A549 (cell line): ENCODE measurements around the gene LRRC14B. TPM values are rescaled to one million over a fixed set of nuclear protein-coding genes. Genes with fewer than 3 reads are reported as not detected.

Experiments used
- ATAC-seq, 2 experiments: fragments of 200-7000 bp in 1 of 2; fragments of >200 bp in 1 of 2; cut with Nextera tagmentation in 1 of 2; cut with Tn5 transposase in 1 of 2; 3 replicates each; pipeline versions ENCODE4 v1.8.0 to v1.9.1; 2018 to 2020; ENCODE audit warnings: mild to moderate bottlenecking in 1 of 2, moderate library complexity in 1 of 2
- CTCF ChIA-PET: fragments of 300-600 bp; sonication (Branson Sonifier 250); formaldehyde crosslinking; extraction: SDS; loops from one replicate; lab custom pipeline; 2021; ENCODE audit warnings: antibody characterized with exemption, inconsistent platforms; lab: Yijun Ruan, JAX
- POLR2A ChIA-PET: fragments of 350-600 bp; formaldehyde crosslinking; extraction: SDS; loops from one replicate; lab custom pipeline; 2021; ENCODE audit warnings: antibody characterized with exemption, inconsistent platforms; lab: Yijun Ruan, JAX
- DNase-seq, 2 experiments: peaks; one replicate each; pipeline versions ENCODE4 v3.0.0 to v3.0.0-alpha.2; 2011 to 2016; ENCODE audit warnings: low read depth in 1 of 2, low spot score in 1 of 2
- FAIRE-seq: peaks from 2 replicates; lab custom pipeline; 2011; peaks lifted over from hg19 to GRCh38; lab: Jason Lieb, UNC
- H3K27ac ChIP-seq, 2 experiments: fragments of >200 bp; sonication (Bioruptor Twin); formaldehyde crosslinking; 3 replicates each; pipeline ENCODE4 v1.5.1; 2016 to 2017
- H3K4me1 ChIP-seq: fragments of >200 bp; sonication (Bioruptor Twin); formaldehyde crosslinking; 3 replicates; pipeline ENCODE4 v1.6.1; 2016
- H3K4me2 ChIP-seq: fragments of >200 bp; sonication (Bioruptor Twin); formaldehyde crosslinking; 3 replicates; pipeline ENCODE4 v1.6.1; 2016
- H3K4me3 ChIP-seq: fragments of >200 bp; sonication (Bioruptor Twin); formaldehyde crosslinking; 3 replicates; pipeline ENCODE4 v1.5.1; 2016
- H3K9me3 ChIP-seq: fragments of >200 bp; sonication (Bioruptor Twin); formaldehyde crosslinking; 3 replicates; pipeline ENCODE4 v1.6.1; 2016
- ATOH8 ChIP-seq: fragments of 250-450 bp; sonication (Bioruptor Pico); IDR thresholded peaks from 2 replicates; pipeline ENCODE4 v1.5.0; 2020; ENCODE audit warnings: low read depth, mild to moderate bottlenecking, moderate library complexity
- BHLHE40 ChIP-seq: IDR thresholded peaks from 2 replicates; pipeline ENCODE4 v1.6.1; 2012; ENCODE audit warnings: low read depth, low read length, inconsistent platforms
- CBX2 ChIP-seq: fragments of 200-600 bp; sonication (generic); IDR thresholded peaks from 2 replicates; pipeline ENCODE4 v1.6.1; 2016; ENCODE audit warnings: low read depth, mild to moderate bottlenecking, borderline replicate concordance
- CEBPB ChIP-seq, 2 experiments: fragments of >200 bp in 1 of 2; sonication (Bioruptor Twin) in 1 of 2; formaldehyde crosslinking in 1 of 2; IDR thresholded peaks; 2 replicates each; pipeline ENCODE4 v1.6.1; 2012 to 2016
- CHD4 ChIP-seq: fragments of 200-600 bp; sonication (generic); IDR thresholded peaks from 2 replicates; pipeline ENCODE4 v1.6.1; 2016; ENCODE audit warnings: antibody characterized with exemption, mild to moderate bottlenecking, borderline replicate concordance
- ELK1 ChIP-seq: fragments of 150-350 bp; IDR thresholded peaks from 2 replicates; pipeline ENCODE4 v1.6.1; 2014; ENCODE audit warnings: low read depth, mild to moderate bottlenecking, low read length
- FOSL2 ChIP-seq, 2 experiments: fragments of 450-650 bp in 1 of 2; fragments of >200 bp in 1 of 2; sonication (Bioruptor Twin) in 1 of 2; formaldehyde crosslinking; IDR thresholded peaks; 2 replicates each; pipeline versions ENCODE4 v1.5.0 to v1.6.1; 2016 to 2020; ENCODE audit warnings: mild to moderate bottlenecking in 1 of 2, moderate library complexity in 1 of 2
- HES2 ChIP-seq: fragments of >200 bp; sonication (Bioruptor Twin); formaldehyde crosslinking; IDR thresholded peaks from 2 replicates; pipeline ENCODE4 v1.6.1; 2016
- HMGXB4 ChIP-seq: fragments of 250-450 bp; sonication (Bioruptor Pico); IDR thresholded peaks from 2 replicates; pipeline ENCODE4 v1.5.0; 2021; ENCODE audit warnings: mild to moderate bottlenecking, moderate library complexity, borderline replicate concordance
- HOXB5 ChIP-seq: fragments of 250-450 bp; sonication (Bioruptor Pico); IDR thresholded peaks from 2 replicates; pipeline ENCODE4 v1.5.0; 2020; ENCODE audit warnings: mild to moderate bottlenecking, moderate library complexity
- MYC ChIP-seq: IDR thresholded peaks from 2 replicates; pipeline ENCODE4 v1.6.1; 2012; ENCODE audit warnings: mild to moderate bottlenecking, inconsistent platforms, low read length, improper control_type of control experiment, borderline replicate concordance
- POLR2AphosphoS2 ChIP-seq: conservative IDR thresholded peaks from 2 replicates; pipeline ENCODE4 v1.6.1; 2012; ENCODE audit warnings: low read length, improper control_type of control experiment, inconsistent platforms
- RAD21 ChIP-seq, 2 experiments: fragments of >200 bp in 1 of 2; sonication (Bioruptor Twin) in 1 of 2; formaldehyde crosslinking in 1 of 2; IDR thresholded peaks in 1 of 2; conservative IDR thresholded peaks in 1 of 2; 2 replicates in 1 of 2; 3 replicates in 1 of 2; pipeline ENCODE4 v1.6.1; 2012 to 2018; ENCODE audit warnings: inconsistent platforms in 1 of 2
- RARB ChIP-seq: fragments of 250-450 bp; sonication (Bioruptor Pico); IDR thresholded peaks from 2 replicates; pipeline ENCODE4 v1.8.0; 2021; ENCODE audit warnings: mild to moderate bottlenecking, moderate library complexity
- RFX5 ChIP-seq: fragments of 450-650 bp; IDR thresholded peaks from 2 replicates; pipeline ENCODE4 v1.7.1; 2014; ENCODE audit warnings: antibody characterized with exemption, mild to moderate bottlenecking, moderate library complexity
- RNF2 ChIP-seq: fragments of 200-600 bp; sonication (generic); IDR thresholded peaks from 2 replicates; pipeline ENCODE4 v1.6.1; 2016; ENCODE audit warnings: low read depth, mild to moderate bottlenecking, antibody characterized with exemption, moderate library complexity, borderline replicate concordance
- USF2 ChIP-seq: fragments of 450-650 bp; IDR thresholded peaks from 2 replicates; pipeline ENCODE4 v1.6.1; 2014; ENCODE audit warnings: antibody characterized with exemption
- ZFP36 ChIP-seq: fragments of 450-650 bp; IDR thresholded peaks from 2 replicates; pipeline ENCODE4 v1.6.1; 2014; ENCODE audit warnings: borderline replicate concordance; ENCODE audit not compliant: partially characterized antibody
- WGBS: methylation state at CpG from one replicate; pipeline ENCODE4 v1.1.6; 2017; ENCODE audit errors: missing lambda C conversion rate; 5-methylcytosine and 5-hydroxymethylcytosine counted together
- polyA plus RNA-seq, 4 experiments: library from polyadenylated mRNA; depleted of rRNA in 3 of 4; stranded (reverse); fragments of >200 nt; fragmentation: RNase III in 1 of 4; extraction: RNeasy Plus Mini Kit Qiagen cat#74134 plus additional on column Dnase treatment in 1 of 4; gene quantifications; 2 replicates in 3 of 4; 3 replicates in 1 of 4; pipeline ENCODE4 v1.2.3, GENCODE V29; 2011 to 2017
- TF ChIP-seq, protein P1 (sequence below): IDR thresholded peaks from 2 replicates; pipeline ENCODE4 v1.6.1; 2012
- TF ChIP-seq, protein P2 (sequence below): fragments of >200 bp; sonication (Bioruptor Twin); formaldehyde crosslinking; IDR thresholded peaks from 3 replicates; pipeline ENCODE4 v1.6.1; 2016

The LRRC14B gene
- polyA plus RNA-seq, 2 of the 4 experiments (the other 2 are of a cell fraction): not detected

GRCh38 chr5:157126-157715 lies 34.1 kb upstream of the LRRC14B start:
- DNase-seq: no peak
- 68% methylated on average over 12 of the region's 12 CpGs for WGBS
- no peak for FAIRE-seq
- Histone ChIP-seq H3K4me1 (no peaks in the 10 kb centered on the region), H3K4me3 (no peak overlapping the region), H3K9me3 (no peaks in the 10 kb centered on the region), H3K27ac (no peak overlapping the region), H3K4me2 (no peak overlapping the region)
- no peak for ATAC-seq
- TF ChIP-seq HMGXB4 (CRISPR knock-in tag) (no peak), USF2 (no peak), RFX5 (no peak), ATOH8 (no peak), BHLHE40 (no peak)
- CTCF ChIA-PET: interaction anchor here (0.9 to 2.2 kb wide), 2 partner anchors 10 to 31 kb away, joined by 3 to 6 read pairs; no protein-coding TSS in a partner anchor
- POLR2A ChIA-PET: no interaction called here

DNA sequence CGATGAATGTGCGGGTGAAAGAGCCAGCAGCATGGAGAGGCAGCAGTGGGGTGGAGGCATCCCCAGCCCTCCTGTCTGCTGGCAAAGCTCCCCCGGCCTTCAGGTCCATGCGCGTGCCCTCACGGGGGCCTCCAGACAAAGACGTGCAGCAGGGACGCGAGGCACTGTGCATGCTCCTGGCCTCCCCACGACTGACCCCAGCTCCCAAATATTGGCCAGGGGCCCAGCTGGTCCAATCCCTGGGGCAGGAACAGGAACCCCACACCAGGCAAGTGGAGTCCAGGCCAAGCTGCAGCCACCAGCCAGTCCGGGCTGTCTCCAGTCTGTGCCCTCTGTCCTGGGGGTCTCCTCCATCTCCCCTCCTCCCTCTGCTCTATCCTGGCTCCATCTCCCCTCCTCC lies 33.5 kb upstream of the LRRC14B start:
- no peak for TF ChIP-seq POLR2AphosphoS2
- TF ChIP-seq HES2: no peak
- no peak for TF ChIP-seq BHLHE40
- no peak for TF ChIP-seq CBX2
- TF ChIP-seq RNF2: no peak
- TF ChIP-seq, protein P1, sequence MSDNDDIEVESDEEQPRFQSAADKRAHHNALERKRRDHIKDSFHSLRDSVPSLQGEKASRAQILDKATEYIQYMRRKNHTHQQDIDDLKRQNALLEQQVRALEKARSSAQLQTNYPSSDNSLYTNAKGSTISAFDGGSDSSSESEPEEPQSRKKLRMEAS: no peak
- no peak for TF ChIP-seq FOSL2 (IDR thresholded peaks at IDR 0.05)
- no peak for TF ChIP-seq FOSL2 (CRISPR knock-in tag; IDR thresholded peaks at IDR 0.05)
- TF ChIP-seq ELK1: no peak
- TF ChIP-seq CHD4: no peak
- no peak for TF ChIP-seq ZFP36
- no peak for TF ChIP-seq RARB (CRISPR knock-in tag)
- no peak for TF ChIP-seq RAD21 (conservative IDR thresholded peaks at IDR 0.05 in 1 of 2, IDR thresholded peaks at IDR 0.05 in 1 of 2)
- TF ChIP-seq CEBPB (IDR thresholded peaks at IDR 0.05): no peak
- TF ChIP-seq, protein P2, sequence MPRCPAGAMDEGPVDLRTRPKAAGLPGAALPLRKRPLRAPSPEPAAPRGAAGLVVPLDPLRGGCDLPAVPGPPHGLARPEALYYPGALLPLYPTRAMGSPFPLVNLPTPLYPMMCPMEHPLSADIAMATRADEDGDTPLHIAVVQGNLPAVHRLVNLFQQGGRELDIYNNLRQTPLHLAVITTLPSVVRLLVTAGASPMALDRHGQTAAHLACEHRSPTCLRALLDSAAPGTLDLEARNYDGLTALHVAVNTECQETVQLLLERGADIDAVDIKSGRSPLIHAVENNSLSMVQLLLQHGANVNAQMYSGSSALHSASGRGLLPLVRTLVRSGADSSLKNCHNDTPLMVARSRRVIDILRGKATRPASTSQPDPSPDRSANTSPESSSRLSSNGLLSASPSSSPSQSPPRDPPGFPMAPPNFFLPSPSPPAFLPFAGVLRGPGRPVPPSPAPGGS: no peak
- TF ChIP-seq HOXB5 (CRISPR knock-in tag): no peak
- TF ChIP-seq MYC: no peak
- no peak for TF ChIP-seq USF2
- TF ChIP-seq, all 56 proteins: peak for 0
- WGBS: 82% methylated on average over 6 of the region's 11 CpGs
- H3K4me1 ChIP-seq: no peaks in the 10 kb centered on the region
- no peaks in the 10 kb centered on the region for H3K9me3 ChIP-seq
- no peak overlapping the region for H3K4me2 ChIP-seq
- FAIRE-seq (no peak), DNase-seq (no peak), ATAC-seq (no peak)
- H3K27ac ChIP-seq: no peak overlapping the region
- no peak overlapping the region for H3K4me3 ChIP-seq
- CTCF ChIA-PET: interaction anchor here (0.9 kb wide), 1 partner anchor 11 kb away, joined by 3 read pairs; no protein-coding TSS in a partner anchor
- POLR2A ChIA-PET: no interaction called here
